ENCODE results near the gene LMAN2L.

- TF ChIP-seq MAX (IDR thresholded peaks at IDR 0.05; ENCODE audit: low read depth) (peak; percentile 14; the same call in 1 of the 2 replicates), CTCF (IDR thresholded peaks at IDR 0.05) (no peak), MEF2A (IDR thresholded peaks at IDR 0.05; ENCODE audit: borderline replicate concordance, low read depth) (no peak), RFX5 (IDR thresholded peaks at IDR 0.05; ENCODE audit: low read length) (peak; percentile 57), YY1 (IDR thresholded peaks at IDR 0.05; ENCODE audit: low read depth) (peak; percentile 92), POLR2AphosphoS5 (IDR thresholded peaks at IDR 0.05; ENCODE audit: low read depth, low read length) (peak; percentile 84), RXRA (IDR thresholded peaks at IDR 0.05; ENCODE audit: borderline replicate concordance, low read depth) (no peak), TAF1 (IDR thresholded peaks at IDR 0.05; ENCODE audit: borderline replicate concordance, low read depth, low read length) (peak; percentile 83), NRF1 (IDR thresholded peaks at IDR 0.05; ENCODE audit: low read depth, low read length) (peak; percentile 27; the same call in 1 of the 2 replicates), RAD21 (IDR thresholded peaks at IDR 0.05; ENCODE audit: low read length) (no peak), EZH2phosphoT487 (IDR thresholded peaks at IDR 0.05; ENCODE audit: borderline replicate concordance, low read depth) (no peak), JUND (IDR thresholded peaks at IDR 0.05) (no peak), IRF3 (IDR thresholded peaks at IDR 0.05; ENCODE audit: low read depth, low read length) (no peak; the same call in 1 of the 2 replicates), USF2 (IDR thresholded peaks at IDR 0.05; ENCODE audit: borderline replicate concordance, low read depth, low read length) (no peak; the same call in 1 of the 2 replicates)
Measured at GRCh38 chr2:96739633-96740428, at the start of gene LMAN2L.
